Kidney (tissue), 14 donors: ENCODE results near the gene USE1. TPM values are rescaled to one million over a fixed set of nuclear protein-coding genes. Genes with fewer than 3 reads are reported as not detected.
"Not testable (repeated sequence)": the region's sequence is repeated elsewhere in the genome, so short reads cannot be mapped to it uniquely, and the experiment has no call there.

Experiments used
- DNase-seq, 5 donors: peaks; one replicate each; pipeline ENCODE4 v3.0.0-alpha.2; 2013 to 2020
- FAIRE-seq: peaks from 2 replicates; lab custom pipeline; 2012; peaks lifted over from hg19 to GRCh38; lab: Jason Lieb, UNC
- H3K27ac ChIP-seq, 2 donors: one replicate each; pipeline ENCODE4 v1.7.0; 2013; ENCODE audit warnings: low read depth in 2 of 2, low read length in 2 of 2, inconsistent platforms in 1 of 2
- H3K27me3 ChIP-seq: one replicate; pipeline ENCODE4 v1.7.1; 2013; ENCODE audit warnings: low read length, inconsistent platforms; ENCODE audit not compliant: control insufficient read depth, insufficient read depth
- H3K36me3 ChIP-seq, 3 donors: one replicate each; pipeline versions ENCODE4 v1.7.0 to v1.7.1; 2013; ENCODE audit warnings: low read length in 3 of 3, control low read depth in 1 of 3, inconsistent platforms in 1 of 3; ENCODE audit not compliant: insufficient read depth in 3 of 3, control insufficient read depth in 2 of 3
- H3K4me1 ChIP-seq, 3 donors: one replicate each; pipeline versions ENCODE4 v1.7.0 to v1.7.1; 2013; ENCODE audit warnings: low read length in 3 of 3, inconsistent platforms in 1 of 3, low read depth in 1 of 3; ENCODE audit not compliant: control insufficient read depth in 2 of 3, insufficient read depth in 2 of 3
- H3K4me3 ChIP-seq, 3 donors: one replicate each; pipeline versions ENCODE4 v1.7.0 to v1.8.1; 2013; ENCODE audit warnings: low read length in 3 of 3, control low read depth in 1 of 3, inconsistent platforms in 1 of 3
- H3K9ac ChIP-seq, 3 donors: one replicate each; pipeline versions ENCODE4 v1.7.0 to v1.7.1; 2013; ENCODE audit warnings: low read length in 3 of 3, control low read depth in 1 of 3, inconsistent platforms in 1 of 3
- H3K9me3 ChIP-seq, 3 donors: one replicate each; pipeline versions ENCODE4 v1.7.0 to v1.7.1; 2013; ENCODE audit warnings: low read length in 3 of 3, control low read depth in 1 of 3, inconsistent platforms in 1 of 3; ENCODE audit not compliant: control insufficient read depth in 2 of 3, insufficient read depth in 1 of 3
- CTCF ChIP-seq: IDR thresholded peaks from 3 replicates; pipeline ENCODE4 v1.5.1; 2012; ENCODE audit warnings: mild to moderate bottlenecking, moderate library complexity, borderline replicate concordance; ENCODE audit not compliant: insufficient read depth; ENCODE audit errors: extremely low read depth
- intact Hi-C: fragments of 100-400 bp; cut with DNase I; formaldehyde crosslinking; loops from one replicate; pipeline ENCODE4 v1.11.1; 2022
- polyA plus RNA-seq: library from polyadenylated mRNA; stranded (reverse); fragments of 350-450 nt; fragmentation: Illumina TruSeq; extraction: RNeasy Lipid Tissue Mini Kit (QIAGEN cat#74804); gene quantifications from one replicate; pipeline ENCODE4 v1.2.3, GENCODE V29; 2014; ENCODE audit warnings: low read depth, low replicate concordance; ENCODE audit not compliant: insufficient read depth
- total RNA-seq: library from RNA; stranded (reverse); fragmentation: NEBNext Ultra II Directional; extraction: Animal tissue kit (Norgen Biotek cat#: 25700); gene quantifications from one replicate; pipeline ENCODE4 v1.2.1, GENCODE V29; 2021
- donor health status: control.
- donor health status: control.
- donor health status: control.
- donor health status: control.
- donor health status: control.
- donor health status: DM: yes; HTN: yes; CAD: no.
- donor health status: Normal renal cell carcinoma (clear cell type).

Gene USE1
- total and polyA plus RNA-seq, 2 donors from 2014 or later, result 26.0 to 52.6 TPM

GRCh38 chr19:17184371-17184841, 30.8 kb upstream of the USE1 start:
- Histone ChIP-seq H3K36me3 (peaks cover 2 to 10% (median 7%) of the 10 kb centered on the region in 3 donors), H3K9me3 (no peaks in the 10 kb centered on the region), H3K27ac (no peak overlapping the region), H3K9ac (no peak overlapping the region), H3K4me3 (no peak overlapping the region), H3K4me1 (no peaks in the 10 kb centered on the region), H3K27me3 (no peaks in the 10 kb centered on the region)
- no peak for TF ChIP-seq CTCF
- DNase-seq (no peak), FAIRE-seq (no peak)
- intact Hi-C loops, result no loop called here

- Histone ChIP-seq H3K4me1 (no peaks in the 10 kb centered on the region), H3K36me3 (peaks cover 2 to 13% (median 7%) of the 10 kb centered on the region in 3 donors), H3K9ac (no peak overlapping the region), H3K4me3 (no peak overlapping the region), H3K9me3 (no peaks in the 10 kb centered on the region), H3K27ac (no peak overlapping the region), H3K27me3 (no peaks in the 10 kb centered on the region)
- DNase-seq (no peak), FAIRE-seq (no peak)
- no peak for TF ChIP-seq CTCF
- intact Hi-C loops, result no loop called here
These were observed 29.6 kb upstream of the USE1 start for GRCh38 chr19:17185590-17185989.

GRCh38 chr19:17191736-17192135, 23.4 kb upstream of the USE1 start:
- H3K27ac ChIP-seq, H3K4me3 ChIP-seq, H3K9ac ChIP-seq, H3K27me3 ChIP-seq, H3K4me1 ChIP-seq, H3K9me3 ChIP-seq, FAIRE-seq, intact Hi-C loops: not testable (repeated sequence)
- DNase-seq, result peak in 1 of 5 donors; percentile 12
- H3K36me3 ChIP-seq, result peaks cover 4 to 28% (median 27%) of the 10 kb centered on the region in 3 donors

- H3K36me3 ChIP-seq, result peaks cover 2 to 27% (median 25%) of the 10 kb centered on the region in 3 donors
- H3K4me1 ChIP-seq, result no peaks in the 10 kb centered on the region
- TF ChIP-seq CTCF, result no peak
- H3K9ac ChIP-seq, result no peak overlapping the region
- intact Hi-C loops, result no loop called here
- H3K27ac ChIP-seq, result no peak overlapping the region
- peak in 1 of 5 donors; percentile 65 for DNase-seq
- FAIRE-seq, result no peak
- no peaks in the 10 kb centered on the region for H3K9me3 ChIP-seq
- no peaks in the 10 kb centered on the region for H3K27me3 ChIP-seq
- no peak overlapping the region for H3K4me3 ChIP-seq
These were observed 22.4 kb upstream of the USE1 start for GRCh38 chr19:17192751-17193150.
